TTC549 (cell line): ENCODE measurements around the gene FAM114A2.
"Not testable (repeated sequence)": the region's sequence is repeated elsewhere in the genome, so short reads cannot be mapped to it uniquely, and the experiment has no call there.

Source experiments
- FAIRE-seq: peaks from 2 replicates; lab custom pipeline; 2012; peaks lifted over from hg19 to GRCh38; lab: Jason Lieb, UNC

The FAM114A2 gene

GRCh38 chr5:154038707-154039457 is at the start of gene FAM114A2, which contains the start of gene MFAP3:
FAM114A2 (minus strand) TSS chr5:154038910; CDS start chr5:154034953, 3,957 bp downstream.
MFAP3 (plus strand) TSS chr5:154038967; CDS start chr5:154049723, 10,756 bp downstream.
- no peak for FAIRE-seq

DNA sequence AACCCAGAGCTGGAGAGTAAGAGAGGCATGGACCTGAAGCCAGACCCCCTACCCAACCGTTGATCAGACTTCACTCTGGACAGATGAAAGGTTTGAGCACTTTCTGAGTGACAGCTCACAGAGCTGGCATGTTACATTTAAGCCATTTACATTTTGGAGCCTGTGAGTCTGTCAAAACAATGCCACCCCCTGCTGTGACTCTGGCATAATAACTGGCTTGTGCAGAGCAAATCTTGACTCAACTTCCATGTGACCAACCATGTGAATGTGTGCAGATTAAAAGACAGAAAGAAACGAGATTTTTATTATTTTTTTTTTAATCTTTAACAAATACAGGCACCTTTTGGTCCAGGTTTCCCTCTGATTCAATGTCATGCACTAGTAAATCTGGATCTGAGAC is 48.5 kb upstream of the FAM114A2 start:
- FAIRE-seq, result no peak

DNA sequence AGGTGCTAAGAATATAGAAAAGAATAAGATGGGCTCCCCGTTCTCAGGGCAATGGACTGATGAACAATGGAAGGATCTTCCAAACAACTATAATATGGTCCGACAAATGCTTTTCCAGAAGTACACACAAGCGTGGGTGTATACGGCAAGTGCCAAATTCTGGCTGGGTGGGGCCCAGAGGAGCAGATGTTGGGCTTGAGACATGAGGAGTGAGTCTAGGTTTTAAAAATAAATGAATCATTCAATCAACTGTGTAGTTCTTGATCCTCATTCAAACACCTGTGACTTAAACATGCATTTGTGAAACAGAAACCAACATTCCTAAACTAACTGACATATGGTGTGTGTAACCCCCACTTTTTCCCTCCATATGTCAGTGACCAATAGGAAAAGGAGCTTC is 47.9 kb upstream of the FAM114A2 start:
- FAIRE-seq, result no peak

DNA sequence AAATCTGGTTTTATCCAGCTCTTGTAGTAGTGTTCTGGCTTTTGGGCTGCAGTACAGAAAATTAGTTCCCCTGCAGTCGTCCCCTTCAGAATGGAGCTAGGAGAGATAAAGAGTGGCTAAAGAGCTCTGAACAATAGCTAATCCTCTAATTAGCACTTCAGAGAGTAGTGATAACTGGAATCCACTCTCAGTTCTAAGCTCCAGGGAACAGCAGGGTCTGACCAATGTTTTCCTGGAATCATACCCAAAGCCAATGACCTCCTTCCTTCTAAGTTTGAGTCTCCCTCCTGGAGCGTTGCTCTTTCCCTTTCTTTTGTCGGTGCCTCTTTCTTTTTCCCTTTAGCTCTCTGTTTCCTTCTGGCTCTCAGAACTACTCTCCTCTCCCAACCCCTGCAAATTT is 47.4 kb upstream of the FAM114A2 start:
- no peak for FAIRE-seq

DNA sequence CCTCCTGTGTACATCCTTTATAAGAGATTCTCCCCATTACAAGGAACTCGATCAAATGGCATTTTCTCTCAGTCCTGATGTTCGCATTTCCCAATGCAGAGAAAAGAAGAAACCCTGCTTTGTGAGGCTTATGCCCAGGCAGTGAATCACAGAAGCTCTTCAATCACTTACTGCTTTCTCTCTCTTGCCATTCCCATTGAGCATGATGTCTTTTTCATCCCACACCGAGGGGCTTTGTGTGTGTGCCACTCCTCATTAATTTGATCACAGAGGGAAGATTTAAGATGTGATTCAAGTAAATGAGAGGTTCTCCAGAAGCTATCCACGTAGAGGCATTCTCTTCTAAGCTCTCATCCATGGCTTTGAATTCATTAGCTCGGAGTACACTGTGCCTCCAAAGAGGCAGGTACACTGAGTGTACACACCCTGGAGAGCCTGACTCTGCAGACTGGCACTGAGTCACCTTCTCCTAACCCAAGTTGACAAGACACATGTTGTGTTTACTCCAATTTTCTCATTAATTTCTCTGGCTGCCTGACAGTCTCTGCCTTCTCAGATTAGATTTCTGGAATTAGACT is 45.4 kb upstream of the FAM114A2 start:
- FAIRE-seq, result no peak

DNA sequence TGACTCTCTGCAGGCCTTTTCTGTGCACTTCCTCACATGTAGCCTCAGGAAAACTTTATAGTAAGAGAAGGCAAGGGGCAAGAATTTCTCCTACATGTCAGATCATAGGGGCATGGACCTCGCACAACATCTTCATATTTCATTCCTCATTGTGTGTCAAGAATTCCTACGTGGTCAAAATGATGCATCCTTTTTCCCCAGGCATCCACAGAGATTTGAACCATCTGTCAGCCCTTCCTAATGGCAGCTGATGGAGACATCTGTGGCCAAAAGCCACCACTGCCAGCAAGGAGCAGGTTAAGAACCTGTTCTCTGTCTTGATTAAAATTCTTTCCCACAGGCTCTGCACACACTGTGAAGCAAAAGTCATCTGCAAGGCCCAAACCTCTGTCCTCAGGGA is 42.5 kb upstream of the FAM114A2 start:
- FAIRE-seq, result no peak

GRCh38 chr5:154078272-154078671 is 39.6 kb upstream of the FAM114A2 start:
- FAIRE-seq, result no peak

DNA sequence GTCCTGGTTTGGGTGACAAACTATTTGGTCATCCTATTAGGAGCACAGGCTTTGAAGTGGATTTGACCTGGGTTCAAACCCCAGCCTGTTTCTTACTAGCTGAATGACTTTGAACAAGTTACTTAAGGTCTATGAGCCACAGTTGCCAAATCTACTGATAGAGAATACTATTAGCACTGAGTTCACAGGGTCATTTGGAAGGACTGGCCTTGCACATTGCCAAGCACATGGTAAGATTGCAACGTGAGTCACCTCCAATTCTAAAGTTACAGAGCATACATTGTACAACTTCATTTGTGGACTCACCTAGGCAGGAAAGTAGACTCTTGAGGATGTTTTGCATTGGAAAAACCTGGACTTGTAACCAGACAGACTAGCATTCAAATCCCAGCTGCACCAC is 39.0 kb upstream of the FAM114A2 start:
- FAIRE-seq, result no peak

DNA sequence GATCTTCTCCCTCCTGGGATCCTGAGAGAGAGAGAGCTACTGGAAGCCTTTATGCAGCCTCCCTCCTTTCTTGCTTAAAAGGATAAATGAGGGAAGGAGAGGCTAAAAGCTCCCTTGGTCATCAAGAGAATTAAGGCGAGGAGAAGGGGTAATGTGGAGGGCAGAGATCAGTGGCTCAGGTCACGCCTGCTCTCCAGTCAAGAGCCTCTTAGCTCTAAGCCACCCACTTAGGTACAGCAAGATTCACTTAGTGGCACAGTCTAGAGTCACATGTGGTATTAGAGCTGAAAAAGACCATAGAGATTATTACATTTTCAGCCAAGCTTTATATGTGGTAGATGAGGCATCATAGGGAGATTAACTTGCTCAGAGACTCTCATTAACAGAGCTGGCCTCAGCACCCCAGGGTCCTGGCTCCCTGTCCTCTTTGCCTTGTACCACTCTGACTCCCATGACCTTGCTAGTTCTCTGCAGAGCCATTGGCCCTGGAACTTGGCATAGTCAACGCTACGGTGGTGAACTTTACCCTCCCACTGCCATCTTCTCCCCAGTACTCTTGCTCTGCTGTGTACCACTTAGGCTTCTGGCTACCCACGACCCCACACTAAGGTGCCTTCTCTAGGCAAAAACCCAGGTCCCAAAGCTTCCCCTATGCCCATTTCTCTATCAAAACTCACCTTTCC is 37.7 kb upstream of the FAM114A2 start:
- FAIRE-seq, result no peak

DNA sequence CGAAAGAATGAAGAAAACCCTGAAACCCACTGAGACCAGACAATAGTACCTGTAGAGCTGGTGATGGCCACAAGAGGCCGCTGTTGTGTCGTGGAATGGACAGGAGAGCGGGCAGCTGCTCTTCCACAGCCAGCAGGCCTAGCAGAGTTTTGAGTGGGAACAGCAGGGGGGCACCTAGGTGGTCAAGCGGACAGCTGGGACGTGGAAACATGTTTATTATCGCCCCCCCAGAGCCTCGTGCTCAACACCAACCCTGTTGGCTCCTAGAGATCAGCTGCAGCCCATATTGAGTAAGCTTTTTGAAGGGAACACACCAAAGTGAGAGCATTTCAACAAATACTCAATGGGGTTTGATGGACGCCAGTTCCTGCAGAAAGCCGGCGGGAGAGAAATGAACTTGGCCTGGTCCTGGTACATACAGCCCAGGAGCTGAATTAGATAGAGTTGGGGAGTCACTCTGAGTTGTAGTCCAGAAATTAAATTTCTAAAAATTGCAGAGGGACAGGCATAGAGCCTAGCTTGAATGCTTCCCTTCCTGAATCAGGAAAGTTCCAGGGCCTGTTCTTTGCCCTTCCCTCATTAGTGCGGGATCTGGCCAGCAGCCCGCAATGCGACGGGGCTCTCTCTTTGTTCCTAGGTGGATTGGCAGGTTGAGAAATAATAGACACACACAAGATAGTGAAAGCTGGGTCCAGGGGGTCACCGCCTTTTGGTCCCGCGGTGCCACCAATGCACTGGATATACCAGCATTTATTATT is 33.9 kb upstream of the FAM114A2 start:
- no peak for FAIRE-seq

GRCh38 chr5:154071799-154072413 is 33.2 kb upstream of the FAM114A2 start:
- FAIRE-seq, result no peak

DNA sequence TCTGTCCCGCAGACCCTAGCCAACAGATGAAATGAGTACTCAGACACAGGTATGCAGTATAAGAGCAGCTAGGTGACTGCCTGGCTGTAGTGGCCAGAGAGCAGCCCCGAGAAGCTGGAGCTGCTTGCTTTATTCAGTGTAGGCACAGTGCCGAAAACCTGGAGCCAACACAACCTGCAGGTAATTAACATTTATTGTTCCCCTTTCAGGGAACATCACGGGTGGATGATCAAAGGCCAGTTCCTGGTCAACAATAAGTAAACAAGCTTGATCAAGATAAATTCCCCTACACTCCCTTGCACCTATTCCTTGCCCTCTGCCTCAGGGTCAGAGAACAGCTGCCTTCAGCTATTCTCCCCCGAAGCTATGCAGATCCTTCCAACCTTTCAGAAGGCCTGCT is 31.1 kb upstream of the FAM114A2 start:
- FAIRE-seq, result not testable (repeated sequence)

DNA sequence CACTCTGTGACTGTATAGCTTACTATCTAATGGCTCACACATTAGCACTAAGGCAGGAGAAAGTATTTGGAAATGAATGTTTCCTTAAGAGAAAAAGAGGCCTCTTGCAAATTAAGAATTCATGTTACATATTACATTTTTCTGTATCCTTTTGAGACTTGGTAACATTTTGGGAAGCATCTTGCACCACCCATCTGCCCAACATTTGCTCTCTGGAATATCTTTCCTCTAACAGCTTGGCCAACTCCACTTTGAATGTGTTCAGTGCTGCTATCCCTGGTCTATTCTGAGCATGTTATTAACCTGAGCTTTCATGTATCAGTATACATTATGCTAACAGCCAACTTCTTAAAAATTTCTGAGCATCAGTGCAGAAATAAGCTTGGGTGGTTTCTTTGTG is 27.3 kb upstream of the FAM114A2 start:
- FAIRE-seq, result no peak

GRCh38 chr5:154063372-154063771 is 24.7 kb upstream of the FAM114A2 start:
- FAIRE-seq, result no peak

GRCh38 chr5:154060606-154061005 is 21.9 kb upstream of the FAM114A2 start:
- no peak for FAIRE-seq

GRCh38 chr5:154059583-154059982 is 20.9 kb upstream of the FAM114A2 start:
- no peak for FAIRE-seq

- no peak for FAIRE-seq
Measured at GRCh38 chr5:154059039-154059430, 20.3 kb upstream of the FAM114A2 start.

DNA sequence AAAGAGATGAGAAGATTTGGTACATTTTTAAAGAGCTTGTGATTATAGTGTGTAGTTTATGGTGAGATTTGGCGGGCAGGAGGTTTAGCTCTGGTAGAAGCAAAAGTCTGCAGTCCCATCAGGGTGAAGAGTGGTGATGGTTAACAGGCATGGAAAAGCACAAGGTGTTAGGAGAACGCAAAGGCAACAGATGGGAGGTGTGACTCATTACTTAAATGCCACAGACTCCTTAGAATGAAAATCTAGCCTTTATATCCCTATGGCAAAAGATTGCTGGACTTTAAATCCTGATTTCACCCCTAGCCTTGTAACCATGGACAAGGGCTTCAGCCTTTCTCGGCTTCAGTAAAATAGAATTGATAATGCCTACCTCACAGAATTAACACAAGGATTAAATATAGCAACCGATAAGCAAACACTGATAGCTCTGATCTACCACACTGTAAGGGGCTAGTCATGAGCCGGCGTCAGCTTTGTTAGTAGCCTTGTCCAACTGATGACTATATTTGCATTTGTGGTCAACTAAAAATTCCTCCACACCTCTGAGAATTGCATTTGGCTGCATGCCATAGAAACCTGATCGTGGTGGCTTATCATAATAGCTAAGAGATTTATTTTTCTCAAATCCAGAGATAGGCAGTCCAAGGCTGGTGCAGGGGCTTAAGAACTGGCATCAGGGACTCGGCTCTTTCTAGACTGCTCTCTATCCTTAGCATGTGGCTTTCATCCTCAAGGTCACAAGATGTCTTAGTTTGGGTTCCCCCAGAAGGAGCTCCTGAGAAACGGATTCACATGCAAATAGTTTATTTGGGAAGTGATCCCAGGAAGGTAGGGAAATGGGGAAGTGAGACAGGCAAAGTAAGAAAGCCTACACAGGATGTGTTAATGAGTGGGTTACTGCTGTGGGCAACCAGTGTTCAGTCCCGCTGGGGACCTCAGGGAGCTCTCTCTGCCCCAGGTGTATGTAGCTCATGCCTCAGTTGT is 19.6 kb upstream of the FAM114A2 start:
- no peak for FAIRE-seq

GRCh38 chr5:154055201-154055600 is 16.5 kb upstream of the FAM114A2 start:
- FAIRE-seq, result no peak

DNA sequence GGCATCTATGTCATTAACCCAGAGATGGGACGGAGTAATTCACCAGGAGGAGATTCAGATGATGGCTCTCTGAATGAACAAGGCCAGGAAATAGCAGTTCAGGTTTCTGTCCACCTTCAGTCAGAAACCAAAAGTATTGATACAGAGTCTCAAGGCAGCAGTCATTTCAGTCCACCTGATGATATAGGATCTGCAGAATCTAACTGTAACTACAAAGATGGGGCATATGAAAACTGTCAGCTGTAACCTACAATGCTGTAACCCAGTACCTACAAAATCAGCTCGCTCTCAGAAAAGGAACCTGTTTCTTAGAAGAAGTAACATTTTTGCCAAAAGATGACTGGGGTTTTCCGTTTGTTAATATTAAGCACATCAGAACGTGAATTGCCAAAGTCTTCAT is 14.8 kb upstream of the FAM114A2 start:
- no peak for FAIRE-seq

GRCh38 chr5:154049636-154050035 is 10.9 kb upstream of the FAM114A2 start:
- FAIRE-seq, result no peak
